ENCODE measurements around the gene AP2A1. TPM values are rescaled to one million over a fixed set of nuclear protein-coding genes. Genes with fewer than 3 reads are reported as not detected.

The AP2A1 gene
- total RNA-seq, 1 donor from 2014 or later, result 54.0 TPM

DNA sequence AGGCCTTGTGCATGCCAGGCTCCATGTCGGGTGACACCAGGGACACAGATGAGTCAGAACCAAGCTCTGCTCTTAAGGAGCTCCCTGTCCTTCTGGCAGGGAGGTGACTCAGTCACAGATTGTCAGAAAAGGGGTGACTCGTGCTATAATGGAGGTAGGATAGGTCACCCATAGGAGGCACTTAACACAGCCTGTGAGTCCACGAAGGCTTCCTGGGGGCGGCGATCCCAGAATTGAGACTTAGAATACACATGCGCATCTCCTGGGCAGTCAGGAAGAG, 26.7 kb downstream of the AP2A1 start:
- ATAC-seq, result peak; percentile 79

DNA sequence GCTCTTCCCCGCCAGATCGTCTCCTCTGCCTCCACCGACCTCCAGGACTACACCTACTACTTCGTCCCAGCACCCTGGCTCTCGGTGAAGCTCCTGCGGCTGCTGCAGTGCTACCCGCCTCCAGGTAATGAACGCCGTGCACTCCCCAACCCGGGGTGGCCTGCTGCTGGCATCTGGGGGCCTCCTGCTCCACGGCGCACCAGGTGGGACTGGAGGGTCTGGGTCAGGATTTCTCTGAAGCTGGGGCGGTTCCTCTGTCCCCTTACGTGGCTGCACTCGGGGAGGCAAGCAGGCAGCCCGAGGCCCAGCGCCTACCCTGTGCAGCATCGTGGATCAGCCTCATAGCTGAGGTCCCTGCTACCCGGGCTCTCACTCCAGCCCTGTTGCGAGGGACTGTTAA, 28.8 kb downstream of the AP2A1 start:
- ATAC-seq, result no peak

DNA sequence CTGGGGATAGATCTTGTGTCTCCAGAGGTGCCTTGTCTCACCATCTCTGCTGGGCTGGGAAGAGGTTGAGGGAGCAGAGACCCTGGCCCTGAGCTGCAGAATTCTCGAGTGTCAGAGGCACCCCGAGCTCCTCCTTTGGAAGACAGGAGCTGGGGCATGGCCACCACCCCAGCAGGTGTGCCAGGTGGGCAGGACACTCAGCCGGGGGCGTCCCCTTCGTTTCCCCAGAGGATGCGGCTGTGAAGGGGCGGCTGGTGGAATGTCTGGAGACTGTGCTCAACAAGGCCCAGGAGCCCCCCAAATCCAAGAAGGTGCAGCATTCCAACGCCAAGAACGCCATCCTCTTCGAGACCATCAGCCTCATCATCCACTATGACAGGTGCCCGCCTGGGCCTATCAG, 31.8 kb downstream of the AP2A1 start:
- no peak for ATAC-seq

DNA sequence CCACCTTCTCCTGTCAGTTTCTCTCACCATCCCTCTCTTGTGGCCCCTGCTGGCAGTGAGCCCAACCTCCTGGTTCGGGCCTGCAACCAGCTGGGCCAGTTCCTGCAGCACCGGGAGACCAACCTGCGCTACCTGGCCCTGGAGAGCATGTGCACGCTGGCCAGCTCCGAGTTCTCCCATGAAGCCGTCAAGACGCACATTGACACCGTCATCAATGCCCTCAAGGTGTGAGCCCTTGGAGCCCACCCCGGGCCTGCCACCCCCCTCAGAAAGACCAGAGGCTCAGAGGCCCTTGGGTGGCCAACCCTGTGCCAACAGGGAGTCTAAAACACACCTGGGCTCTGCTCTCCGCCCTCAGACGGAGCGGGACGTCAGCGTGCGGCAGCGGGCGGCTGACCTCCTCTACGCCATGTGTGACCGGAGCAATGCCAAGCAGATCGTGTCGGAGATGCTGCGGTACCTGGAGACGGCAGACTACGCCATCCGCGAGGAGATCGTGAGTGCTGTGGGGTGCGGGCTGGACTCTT, 32.5 kb downstream of the AP2A1 start:
- no peak for ATAC-seq

DNA sequence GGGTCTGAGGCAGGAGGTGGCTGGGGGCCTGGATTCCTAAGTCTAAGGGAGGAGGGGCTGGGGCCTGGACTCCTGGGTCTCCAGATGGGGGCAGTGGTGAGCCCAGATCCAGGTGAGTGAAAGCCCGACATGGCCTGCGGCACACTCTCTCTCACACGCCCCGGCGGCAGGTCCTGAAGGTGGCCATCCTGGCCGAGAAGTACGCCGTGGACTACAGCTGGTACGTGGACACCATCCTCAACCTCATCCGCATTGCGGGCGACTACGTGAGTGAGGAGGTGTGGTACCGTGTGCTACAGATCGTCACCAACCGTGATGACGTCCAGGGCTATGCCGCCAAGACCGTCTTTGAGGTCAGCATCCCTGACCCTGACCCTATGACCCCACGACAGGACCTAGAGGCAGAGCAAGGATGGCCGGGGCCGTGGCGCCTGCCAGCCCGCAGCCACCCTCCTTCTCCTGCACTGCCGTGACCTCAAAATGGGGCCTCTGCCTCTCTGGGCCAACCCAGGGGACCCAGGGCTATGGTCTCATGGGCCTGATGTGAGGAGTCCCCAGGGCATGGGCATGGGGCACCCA, 33.1 kb downstream of the AP2A1 start:
- no peak for ATAC-seq

DNA sequence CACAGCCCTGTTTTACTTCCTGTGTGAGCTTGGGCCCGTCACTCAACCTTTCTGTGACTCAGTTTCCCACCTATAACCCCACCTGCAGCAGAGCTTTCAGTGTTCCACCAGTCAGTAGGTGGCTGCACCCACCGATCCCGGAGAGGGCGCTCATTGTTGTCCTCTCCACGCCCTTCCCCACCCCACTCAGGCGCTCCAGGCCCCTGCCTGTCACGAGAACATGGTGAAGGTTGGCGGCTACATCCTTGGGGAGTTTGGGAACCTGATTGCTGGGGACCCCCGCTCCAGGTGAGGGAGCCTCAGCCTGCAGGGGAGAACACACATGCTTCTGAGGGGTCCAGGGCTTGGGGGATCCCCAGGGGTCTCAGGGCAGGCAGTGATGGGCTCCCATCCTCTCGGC, 34.0 kb downstream of the AP2A1 start:
- ATAC-seq, result no peak

DNA sequence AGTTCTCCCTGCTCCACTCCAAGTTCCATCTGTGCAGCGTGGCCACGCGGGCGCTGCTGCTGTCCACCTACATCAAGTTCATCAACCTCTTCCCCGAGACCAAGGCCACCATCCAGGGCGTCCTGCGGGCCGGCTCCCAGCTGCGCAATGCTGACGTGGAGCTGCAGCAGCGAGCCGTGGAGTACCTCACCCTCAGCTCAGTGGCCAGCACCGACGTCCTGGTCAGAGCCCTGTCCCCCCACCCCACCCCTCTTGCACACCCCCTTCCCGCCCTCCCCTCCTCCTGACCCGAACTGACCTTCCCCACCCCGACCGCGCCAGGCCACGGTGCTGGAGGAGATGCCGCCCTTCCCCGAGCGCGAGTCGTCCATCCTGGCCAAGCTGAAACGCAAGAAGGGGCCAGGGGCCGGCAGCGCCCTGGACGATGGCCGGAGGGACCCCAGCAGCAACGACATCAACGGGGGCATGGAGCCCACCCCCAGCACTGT, 34.6 kb downstream of the AP2A1 start:
- ATAC-seq, result no peak

DNA sequence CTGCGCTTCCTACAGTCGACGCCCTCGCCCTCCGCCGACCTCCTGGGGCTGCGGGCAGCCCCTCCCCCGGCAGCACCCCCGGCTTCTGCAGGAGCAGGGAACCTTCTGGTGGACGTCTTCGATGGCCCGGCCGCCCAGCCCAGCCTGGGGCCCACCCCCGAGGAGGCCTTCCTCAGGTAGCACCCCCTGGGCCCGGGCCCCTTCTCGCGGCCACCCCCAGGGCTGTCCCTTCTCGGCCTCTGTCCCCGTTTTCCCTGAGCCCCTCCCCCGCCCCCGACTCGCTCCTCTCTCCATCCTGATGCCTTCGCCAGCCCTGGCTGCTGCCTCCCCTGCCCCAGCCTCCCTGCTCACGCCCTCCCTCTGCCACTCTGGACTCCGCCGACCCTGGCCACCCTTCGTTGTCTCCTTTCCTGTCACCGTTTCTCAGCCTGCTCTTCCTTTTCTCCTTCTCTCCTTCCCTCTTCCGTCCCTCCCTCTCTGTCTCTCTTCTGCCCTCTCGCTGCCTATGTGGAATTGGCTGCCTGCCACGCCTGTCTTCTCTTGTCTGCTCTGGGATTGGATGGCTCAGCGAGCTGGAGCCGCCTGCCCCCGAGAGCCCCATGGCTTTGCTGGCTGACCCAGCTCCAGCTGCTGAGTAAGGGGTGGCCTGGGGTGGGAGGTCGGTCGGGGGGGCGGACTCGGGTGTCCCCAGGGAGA, 35.3 kb downstream of the AP2A1 start:
- no peak for ATAC-seq

DNA sequence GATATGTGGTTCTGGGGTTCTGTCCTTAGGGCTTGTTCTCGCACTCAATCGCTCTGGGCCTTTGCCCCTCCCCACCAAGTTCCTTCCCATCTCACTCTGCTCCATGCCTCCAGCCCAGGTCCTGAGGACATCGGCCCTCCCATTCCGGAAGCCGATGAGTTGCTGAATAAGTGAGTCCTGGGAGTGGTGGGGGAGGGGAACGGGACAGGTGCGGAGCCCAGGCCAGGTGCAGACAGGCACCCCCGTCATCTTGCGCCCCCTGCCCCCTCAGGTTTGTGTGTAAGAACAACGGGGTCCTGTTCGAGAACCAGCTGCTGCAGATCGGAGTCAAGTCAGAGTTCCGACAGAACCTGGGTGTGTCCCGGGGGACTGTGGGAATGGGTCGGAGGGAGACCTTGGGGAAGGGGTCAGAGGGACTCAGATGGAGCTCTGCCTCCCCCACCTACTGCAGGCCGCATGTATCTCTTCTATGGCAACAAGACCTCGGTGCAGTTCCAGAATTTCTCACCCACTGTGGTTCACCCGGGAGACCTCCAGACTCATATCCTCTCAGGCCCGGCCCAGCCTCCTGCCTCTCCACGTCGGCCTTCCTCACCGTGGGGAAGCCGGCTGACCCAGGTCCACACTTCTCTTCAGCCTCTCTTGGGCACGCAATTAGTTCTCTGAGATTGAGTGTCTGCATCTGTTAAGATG, 36.2 kb downstream of the AP2A1 start:
- ATAC-seq, result no peak

DNA sequence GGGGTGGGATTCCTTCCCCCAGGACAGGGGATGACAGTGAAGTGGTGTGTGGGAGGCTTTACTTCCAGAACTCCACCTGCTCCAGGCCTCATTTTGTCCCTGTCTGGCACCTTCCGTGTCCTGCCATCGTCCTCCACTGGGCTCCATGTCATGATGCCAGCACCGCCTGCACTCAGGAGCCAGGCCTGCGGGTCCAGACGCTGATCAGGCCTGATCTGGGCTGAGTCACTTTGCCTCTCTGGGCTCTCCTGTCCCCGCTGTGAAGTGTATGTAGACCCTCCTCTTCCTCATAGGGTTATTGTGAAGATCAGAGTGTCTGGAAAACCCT, 36.7 kb downstream of the AP2A1 start:
- ATAC-seq, result no peak

DNA sequence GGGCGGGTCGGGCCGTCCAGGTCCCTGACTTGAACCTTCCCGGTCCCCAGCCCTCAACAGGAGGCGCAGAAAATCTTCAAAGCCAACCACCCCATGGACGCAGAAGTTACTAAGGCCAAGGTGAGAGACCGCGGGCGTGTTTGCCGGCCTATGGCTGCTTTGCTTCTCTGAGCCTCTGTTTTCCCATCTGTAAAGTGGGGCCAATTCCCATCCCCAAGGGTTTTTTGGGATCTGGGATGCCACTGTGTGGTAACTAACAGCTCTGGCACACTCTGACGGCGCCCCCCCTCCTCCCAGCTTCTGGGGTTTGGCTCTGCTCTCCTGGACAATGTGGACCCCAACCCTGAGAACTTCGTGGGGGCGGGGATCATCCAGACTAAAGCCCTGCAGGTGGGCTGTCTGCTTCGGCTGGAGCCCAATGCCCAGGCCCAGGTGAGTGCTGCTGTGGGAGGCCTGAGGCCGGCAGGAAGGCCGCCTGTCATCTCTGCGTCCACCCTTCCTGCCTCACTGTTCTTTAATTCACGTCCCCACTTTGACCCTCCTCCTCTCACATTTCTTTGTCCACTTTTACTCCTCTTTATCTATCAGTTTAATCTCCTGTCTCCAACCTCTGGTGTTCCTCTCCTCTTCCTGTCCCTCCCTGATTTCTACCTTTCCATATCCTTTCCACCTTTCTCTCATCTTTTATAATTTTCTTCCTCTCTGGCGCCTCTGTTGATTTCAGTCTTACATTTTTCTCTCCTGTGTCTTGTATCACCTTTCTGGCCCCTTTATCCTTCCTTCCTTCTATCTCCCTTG, 39.2 kb downstream of the AP2A1 start:
- ATAC-seq, result no peak

DNA sequence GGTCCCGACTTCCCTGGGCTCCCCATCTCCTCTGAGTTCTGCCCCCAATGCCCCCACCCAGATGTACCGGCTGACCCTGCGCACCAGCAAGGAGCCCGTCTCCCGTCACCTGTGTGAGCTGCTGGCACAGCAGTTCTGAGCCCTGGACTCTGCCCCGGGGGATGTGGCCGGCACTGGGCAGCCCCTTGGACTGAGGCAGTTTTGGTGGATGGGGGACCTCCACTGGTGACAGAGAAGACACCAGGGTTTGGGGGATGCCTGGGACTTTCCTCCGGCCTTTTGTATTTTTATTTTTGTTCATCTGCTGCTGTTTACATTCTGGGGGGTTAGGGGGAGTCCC, 39.8 kb downstream of the AP2A1 start:
- ATAC-seq, result no peak

DNA sequence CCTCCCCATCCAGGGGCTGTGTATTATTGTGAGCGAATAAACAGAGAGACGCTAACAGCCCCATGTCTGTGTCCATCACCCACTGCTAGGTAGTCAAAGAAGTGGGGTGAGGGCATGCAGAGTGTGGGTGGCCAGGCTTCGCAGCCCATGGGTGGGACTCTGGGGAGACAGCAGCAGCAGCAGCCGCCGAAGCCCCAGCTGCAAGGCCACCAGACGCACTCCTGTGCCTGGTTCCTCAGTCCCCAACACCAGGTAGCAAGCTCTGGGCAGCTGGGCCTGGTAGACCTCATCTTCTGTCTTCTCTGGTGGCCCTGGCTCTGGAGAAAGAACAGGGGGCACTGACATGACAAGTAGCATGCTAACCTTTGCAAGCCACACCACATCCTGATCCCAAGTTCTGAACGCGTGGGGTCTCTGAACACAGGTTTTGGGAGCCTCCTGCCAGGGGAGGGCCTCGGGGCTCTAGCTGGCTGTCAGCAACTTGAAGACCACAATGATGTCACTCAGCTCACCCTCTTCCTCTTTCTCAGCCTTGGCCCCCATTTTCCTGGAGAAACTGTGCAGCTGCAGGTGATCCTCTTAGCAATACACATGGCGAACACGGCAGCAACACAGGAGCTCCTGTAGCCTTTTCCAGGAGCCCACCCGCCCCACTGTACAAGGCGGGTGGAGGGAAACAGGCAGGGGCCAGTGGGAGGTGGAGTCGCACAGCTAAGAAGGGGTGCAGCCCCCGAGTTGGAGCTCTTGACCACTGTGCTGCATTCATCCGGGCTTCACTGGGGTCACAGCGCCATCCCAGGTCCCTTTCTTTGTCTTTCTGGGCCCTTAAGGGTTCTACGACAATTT, 40.5 kb downstream of the AP2A1 start:
- no peak for ATAC-seq

DNA sequence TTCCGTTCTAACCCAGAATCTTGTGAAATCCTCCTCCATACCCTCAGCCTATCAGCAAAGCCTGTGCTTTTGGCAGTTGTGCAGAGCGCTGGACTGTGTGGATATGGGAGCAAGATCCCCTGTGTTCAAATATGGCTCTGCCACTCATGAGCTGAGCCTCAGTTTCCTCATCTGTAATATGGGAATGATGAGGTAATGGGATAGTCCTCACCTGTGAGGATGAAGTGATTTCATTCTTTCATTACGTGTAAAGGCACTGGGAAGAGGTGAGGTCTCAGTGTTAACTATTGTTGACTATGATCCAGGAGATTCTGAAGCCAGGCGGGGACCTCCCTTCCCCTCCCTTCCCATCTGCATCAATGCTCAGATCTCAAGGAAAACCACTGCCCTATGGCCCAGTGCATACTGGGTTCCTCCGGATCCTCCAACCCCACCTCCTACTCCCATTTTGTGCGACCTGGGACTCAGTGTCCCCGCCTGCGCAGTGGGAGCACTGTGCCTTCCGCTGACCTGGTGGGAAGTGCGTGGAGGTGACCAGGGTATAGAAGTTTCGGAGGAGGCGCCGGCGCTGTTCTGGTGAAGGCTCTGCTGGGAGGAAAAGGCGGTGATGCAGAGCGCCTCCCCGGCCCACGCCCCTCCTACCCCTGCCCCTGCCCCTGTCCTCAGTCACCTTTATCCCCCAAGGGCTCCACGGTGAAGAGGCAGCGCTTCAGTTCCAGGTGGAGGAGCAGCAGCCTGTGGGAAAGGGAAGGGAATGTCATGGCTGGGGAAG, 41.3 kb downstream of the AP2A1 start:
- peak; percentile 3 for ATAC-seq

DNA sequence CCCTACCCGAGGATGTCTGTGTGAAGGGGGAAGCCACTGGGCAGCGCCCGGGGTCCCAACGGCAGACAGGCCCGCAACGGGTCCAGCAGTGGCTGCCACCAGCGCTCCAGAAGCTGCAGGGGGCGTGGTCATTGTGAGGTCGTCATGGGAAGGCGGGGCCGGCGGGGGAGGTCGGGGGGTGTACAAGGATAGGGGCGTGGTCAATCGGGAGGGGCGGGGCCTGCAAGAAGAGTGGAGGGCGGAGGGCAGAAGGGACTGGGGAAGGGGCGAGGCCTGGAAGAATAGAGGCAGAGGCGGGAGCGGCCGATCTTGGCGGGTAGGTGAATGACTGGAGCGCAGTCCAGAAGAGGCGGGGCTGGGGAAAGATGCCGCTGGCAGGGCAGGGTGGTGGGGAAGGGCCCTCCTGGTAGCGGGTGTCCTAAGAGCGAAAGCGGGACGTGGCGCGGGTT, 41.9 kb downstream of the AP2A1 start:
- ATAC-seq, result peak; percentile 69

DNA sequence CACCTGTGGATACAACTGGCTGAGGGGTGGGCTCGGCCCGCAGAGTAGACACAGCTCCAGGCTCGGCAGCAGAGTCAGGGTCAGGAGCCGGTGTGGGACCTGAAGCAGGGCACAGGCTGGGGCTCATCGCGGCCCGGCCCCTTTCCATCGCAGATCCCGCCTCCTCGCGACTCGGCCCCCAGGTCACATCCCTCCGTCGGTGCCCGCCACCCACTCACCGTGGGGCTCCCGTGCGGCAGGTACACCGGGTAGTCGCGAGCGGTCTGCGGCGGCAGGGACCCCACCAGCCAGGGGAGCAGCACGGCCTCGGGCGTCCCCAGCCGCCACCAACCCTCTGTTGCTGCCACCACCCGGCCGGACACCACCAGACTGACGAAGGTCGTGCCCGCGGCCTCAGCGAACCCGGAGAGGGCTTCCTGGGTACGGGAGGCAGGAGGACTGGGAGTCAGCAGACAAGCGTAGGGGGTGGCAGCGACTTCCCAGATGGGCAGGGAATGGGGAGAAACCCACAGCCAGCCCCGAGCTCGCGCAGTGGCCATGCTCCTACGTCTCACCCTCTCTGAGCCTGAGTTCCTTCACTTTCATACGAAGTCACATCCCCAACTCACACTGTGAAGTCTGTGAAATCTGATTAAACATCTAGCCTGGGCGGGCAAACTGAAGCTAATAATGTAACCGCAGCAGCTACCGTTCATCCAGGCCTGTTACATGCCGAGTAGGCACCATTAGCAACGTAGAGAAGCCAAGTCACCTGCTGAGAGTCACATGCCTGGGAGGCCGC, 42.5 kb downstream of the AP2A1 start:
- peak; percentile 10 for ATAC-seq

DNA sequence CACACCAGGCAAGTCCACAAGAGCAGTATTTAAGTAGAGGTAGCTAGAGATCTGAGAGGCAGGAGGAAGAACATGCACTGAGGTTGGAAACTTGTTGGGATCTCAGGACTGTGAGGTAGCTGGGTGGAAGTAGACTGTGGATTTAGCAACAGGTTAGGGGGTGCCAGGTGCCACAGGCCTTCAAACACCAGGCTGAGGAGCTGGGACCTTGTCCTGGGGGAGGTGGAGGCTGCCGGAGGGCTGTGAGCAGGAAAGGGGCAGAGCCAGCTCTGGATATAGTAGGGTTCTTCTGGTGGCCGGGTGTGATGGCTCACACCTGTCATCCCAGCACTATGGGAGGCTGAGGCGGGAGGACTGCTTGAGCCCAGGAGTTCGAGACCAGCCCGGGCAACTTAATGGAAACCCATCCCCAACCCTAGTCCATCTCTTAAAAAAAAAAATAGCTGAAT, 43.2 kb downstream of the AP2A1 start:
- no peak for ATAC-seq

DNA sequence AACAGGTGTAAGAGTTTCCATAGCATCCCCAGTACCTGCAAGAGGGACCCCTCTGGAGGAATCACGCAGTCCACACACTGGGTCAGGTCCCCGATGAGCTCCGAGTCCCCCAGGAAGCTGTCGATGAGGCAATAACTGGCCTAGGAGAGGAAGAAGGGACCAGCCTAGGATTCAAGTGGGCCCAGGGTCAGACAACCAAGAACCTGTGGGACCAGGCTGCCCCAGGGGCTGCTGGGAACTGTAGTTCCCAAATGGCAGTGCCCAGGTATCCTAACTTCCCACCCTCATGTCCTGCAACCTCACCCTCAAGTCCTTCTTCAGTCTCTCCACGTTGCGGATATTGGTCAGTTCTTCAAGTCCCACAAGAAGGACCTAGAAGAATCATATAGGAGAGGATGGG, 44.5 kb downstream of the AP2A1 start:
- no peak for ATAC-seq

DNA sequence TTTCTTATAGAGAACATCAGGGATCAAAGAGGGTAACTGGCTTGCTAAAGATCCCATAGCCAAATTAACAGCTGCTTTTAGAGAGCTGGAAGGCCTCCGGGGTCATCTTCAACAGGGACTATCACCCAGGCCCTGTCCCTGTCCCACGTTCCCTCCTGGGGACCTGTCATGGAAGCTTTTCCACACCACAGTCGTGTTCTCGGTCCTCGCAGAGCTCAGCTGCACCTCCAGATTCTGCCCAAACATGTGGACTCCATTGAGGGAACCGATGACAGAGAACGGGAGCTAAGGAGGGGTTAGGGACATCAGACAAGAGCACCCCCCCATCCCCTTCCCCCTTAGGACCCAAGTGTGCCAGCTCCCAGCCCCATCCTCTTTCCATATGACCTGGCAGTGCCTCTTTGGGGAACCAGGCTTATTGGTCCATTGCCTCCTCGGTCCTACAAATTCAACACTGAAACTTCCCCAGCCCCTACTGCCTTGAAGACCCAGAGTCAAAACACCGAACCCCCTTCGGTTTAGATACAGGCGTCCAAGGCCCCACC, 45.7 kb downstream of the AP2A1 start:
- ATAC-seq, result no peak
